Mesothelial cell of epicardium (in vitro differentiated cells): ENCODE results near the gene IL19. TPM values are rescaled to one million over a fixed set of nuclear protein-coding genes. Genes with fewer than 3 reads are reported as not detected.

Source experiments
- DNase-seq, 2 experiments: peaks; one replicate each; pipeline ENCODE4 v3.0.0; 2021; ENCODE audit warnings: low spot score in 2 of 2; ENCODE audit not compliant: unreplicated experiment in 2 of 2
- H3K27ac Mint-ChIP-seq: 2 replicates; pipeline ENCODE4 v1.8.0; 2021; ENCODE audit warnings: mixed read lengths
- H3K27me3 Mint-ChIP-seq: 2 replicates; pipeline ENCODE4 v1.8.0; 2021; ENCODE audit warnings: low read depth, mixed read lengths
- H3K36me3 Mint-ChIP-seq: 2 replicates; pipeline ENCODE4 v1.8.0; 2021; ENCODE audit warnings: mixed read lengths
- H3K4me1 Mint-ChIP-seq: 2 replicates; pipeline ENCODE4 v1.8.0; 2021; ENCODE audit warnings: mixed read lengths
- H3K4me3 Mint-ChIP-seq: 2 replicates; pipeline ENCODE4 v1.8.0; 2021; ENCODE audit warnings: mild to moderate bottlenecking, moderate library complexity, mixed read lengths
- H3K9me3 Mint-ChIP-seq: 2 replicates; pipeline ENCODE4 v1.8.0; 2021; ENCODE audit warnings: mixed read lengths
- CTCF ChIP-seq: fragments of 200-600 bp; sonication (generic); IDR thresholded peaks from one replicate; pipeline ENCODE4 v1.5.0; 2021; ENCODE audit warnings: antibody characterized with exemption; ENCODE audit not compliant: unreplicated experiment
- total RNA-seq: library from RNA; stranded (reverse); gene quantifications from 3 replicates; pipeline ENCODE4 v1.2.1, GENCODE V29; 2021

The IL19 gene
- total RNA-seq, 1 donor from 2014 or later, result not detected

- Mint-ChIP-seq H3K9me3 (no peaks in the 10 kb centered on the region), H3K4me1 (peaks cover 2% of the 10 kb centered on the region), H3K27me3 (peaks cover 51% of the 10 kb centered on the region), H3K36me3 (no peaks in the 10 kb centered on the region), H3K27ac (peak overlapping the region; percentile 10), H3K4me3 (no peak overlapping the region)
- DNase-seq, result no peak
- TF ChIP-seq CTCF, result no peak
These were observed 33.7 kb downstream of the IL19 start for GRCh38 chr1:206804156-206804737.

DNA sequence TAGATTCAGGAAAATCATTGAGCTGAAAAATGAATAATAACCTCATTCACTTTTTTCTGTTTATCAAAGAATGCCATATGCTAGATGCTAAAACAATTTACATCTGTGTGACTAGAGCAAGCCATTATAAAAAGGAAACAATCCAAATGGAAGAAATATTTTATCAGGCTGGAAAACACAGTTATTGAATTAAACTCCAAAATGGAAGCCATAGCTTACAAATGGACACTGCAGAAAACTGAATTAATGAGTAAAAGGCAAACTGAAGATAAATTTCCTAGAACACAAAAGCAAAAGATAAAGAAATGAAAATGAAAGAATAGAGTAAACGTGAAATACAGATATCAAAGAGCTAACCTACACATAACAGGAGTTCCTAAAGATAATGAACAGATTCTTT lies 34.8 kb downstream of the IL19 start:
- peaks cover 2% of the 10 kb centered on the region for H3K4me1 Mint-ChIP-seq
- H3K27ac Mint-ChIP-seq, result no peak overlapping the region
- peaks cover 49% of the 10 kb centered on the region for H3K27me3 Mint-ChIP-seq
- no peaks in the 10 kb centered on the region for H3K9me3 Mint-ChIP-seq
- no peak for DNase-seq
- no peaks in the 10 kb centered on the region for H3K36me3 Mint-ChIP-seq
- TF ChIP-seq CTCF, result no peak
- H3K4me3 Mint-ChIP-seq, result no peak overlapping the region

DNA sequence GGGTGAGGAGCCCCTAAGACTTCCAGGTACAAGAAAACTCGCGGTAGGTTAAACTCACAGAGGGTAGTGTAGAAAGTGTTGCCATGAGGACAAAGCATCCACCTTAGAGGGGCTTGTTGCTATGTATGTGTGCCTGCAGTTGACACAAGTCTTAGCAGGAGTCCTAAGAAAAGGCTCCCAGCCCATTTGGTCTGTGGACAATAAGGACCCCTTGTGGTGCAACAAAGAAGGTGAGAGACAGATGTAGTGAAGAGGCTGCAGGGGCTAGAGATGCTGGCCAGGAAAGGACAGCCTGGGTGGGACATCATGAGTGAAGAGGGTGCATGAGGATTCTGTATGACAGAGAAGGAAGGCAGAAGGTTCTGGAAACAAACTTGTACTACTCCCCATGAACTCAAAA lies 38.0 kb downstream of the IL19 start:
- Mint-ChIP-seq H3K4me3 (no peak overlapping the region), H3K27ac (no peak overlapping the region), H3K36me3 (no peaks in the 10 kb centered on the region), H3K4me1 (no peaks in the 10 kb centered on the region), H3K27me3 (peaks cover 44% of the 10 kb centered on the region), H3K9me3 (peaks cover 16% of the 10 kb centered on the region)
- no peak for DNase-seq
- no peak for TF ChIP-seq CTCF

GRCh38 chr1:206809504-206810084 lies 39.0 kb downstream of the IL19 start:
- Mint-ChIP-seq H3K36me3 (no peaks in the 10 kb centered on the region), H3K4me1 (peaks cover under 1% of the 10 kb centered on the region), H3K27me3 (peaks cover 36% of the 10 kb centered on the region), H3K9me3 (peaks cover 16% of the 10 kb centered on the region), H3K27ac (no peak overlapping the region), H3K4me3 (no peak overlapping the region)
- TF ChIP-seq CTCF, result no peak
- DNase-seq, result no peak

DNA sequence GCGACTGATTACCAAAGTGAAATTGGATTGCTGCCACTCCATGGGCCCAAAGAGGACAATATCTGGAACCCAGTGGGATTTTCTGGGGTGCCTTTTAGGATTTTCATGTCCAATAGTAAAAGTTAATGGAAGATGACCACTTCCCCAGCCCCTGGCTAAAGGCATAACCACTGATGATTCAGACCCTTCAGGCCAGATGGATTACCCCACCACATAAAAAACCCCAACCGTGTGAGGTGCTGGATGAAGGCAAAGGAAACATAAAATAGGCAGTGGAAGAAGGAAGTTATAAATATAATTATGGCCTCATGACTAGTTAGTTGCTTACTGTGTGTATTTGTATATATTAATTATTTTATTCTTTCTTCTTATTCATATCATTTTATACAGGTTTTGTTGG lies 41.9 kb downstream of the IL19 start:
- Mint-ChIP-seq H3K27ac (no peak overlapping the region), H3K4me3 (no peak overlapping the region), H3K27me3 (peaks cover 17% of the 10 kb centered on the region), H3K36me3 (no peaks in the 10 kb centered on the region), H3K9me3 (peaks cover 16% of the 10 kb centered on the region), H3K4me1 (peaks cover 22% of the 10 kb centered on the region)
- TF ChIP-seq CTCF, result no peak
- no peak for DNase-seq
